Stomach (tissue), 9 donors: ENCODE measurements around the gene PLK5. TPM values are rescaled to one million over a fixed set of nuclear protein-coding genes. Genes with fewer than 3 reads are reported as not detected.

Experiments used
- DNase-seq, 2 donors: peaks; one replicate each; pipeline versions ENCODE4 v3.0.0 to v3.0.0-alpha.2; 2013 to 2019
- H3K27ac ChIP-seq, 5 donors: fragments of 200-600 bp in 4 of 5; sonication (generic) in 4 of 5; one replicate each; pipeline ENCODE4 v1.5.1; 2013 to 2019; ENCODE audit warnings: mild to moderate bottlenecking in 1 of 5, moderate library complexity in 1 of 5
- H3K27me3 ChIP-seq, 3 donors: fragments of 200-600 bp; sonication (generic); one replicate each; pipeline ENCODE4 v1.5.1; 2017 to 2019; ENCODE audit warnings: mixed run types in 1 of 3
- H3K36me3 ChIP-seq, 4 donors: fragments of 200-600 bp; sonication (generic); 1 replicate in 3 of 4; 2 replicates in 1 of 4; pipeline ENCODE4 v1.5.1; 2016 to 2019
- H3K4me1 ChIP-seq, 4 donors: fragments of 200-600 bp; sonication (generic); one replicate each; pipeline ENCODE4 v1.5.1; 2016 to 2019
- H3K4me3 ChIP-seq, 4 donors: fragments of 200-600 bp; sonication (generic) in 3 of 4; one replicate each; pipeline ENCODE4 v1.5.1; 2016 to 2019; ENCODE audit warnings: mild to moderate bottlenecking in 1 of 4
- H3K9me3 ChIP-seq, 4 donors: fragments of 200-600 bp; sonication (generic); one replicate each; pipeline ENCODE4 v1.5.1; 2016 to 2019
- CTCF ChIP-seq, 7 experiments: fragments of 450-650 bp in 4 of 7; fragments of 200-600 bp in 3 of 7; sonication (generic) in 3 of 7; IDR thresholded peaks; one replicate each; pipeline ENCODE4 v1.5.1; 2016 to 2019; ENCODE audit warnings: antibody characterized with exemption in 7 of 7, control low read depth in 2 of 7, mild to moderate bottlenecking in 1 of 7
- EP300 ChIP-seq: sonication (generic); formaldehyde crosslinking; IDR thresholded peaks from one replicate; pipeline ENCODE4 v1.6.1; 2017; ENCODE audit warnings: antibody characterized with exemption
- POLR2A ChIP-seq, 4 donors: fragments of 450-650 bp; IDR thresholded peaks; one replicate each; pipeline ENCODE4 v1.6.1; 2016; ENCODE audit warnings: antibody characterized with exemption in 4 of 4, control low read depth in 2 of 4, mild to moderate bottlenecking in 1 of 4, moderate library complexity in 1 of 4
- POLR2AphosphoS5 ChIP-seq, 3 donors: sonication (generic); formaldehyde crosslinking; IDR thresholded peaks; one replicate each; pipeline ENCODE4 v1.6.1; 2016; ENCODE audit warnings: antibody characterized with exemption in 3 of 3
- WGBS, 5 donors: extraction: QIAGEN DNeasy Blood & Tissue Kit in 3 of 5; methylation state at CpG; one replicate each; pipeline versions ENCODE4 v1.1.5 to v1.1.7; 2013 to 2018; 5-methylcytosine and 5-hydroxymethylcytosine counted together
- intact Hi-C: fragments of 100-400 bp; cut with DNase I; formaldehyde crosslinking; loops from one replicate; pipeline ENCODE4 v1.15.1; 2023; ENCODE audit warnings: low total_unique reads
- polyA plus RNA-seq, 3 donors: library from polyadenylated mRNA; stranded (reverse); fragments of 200-250 nt; gene quantifications; one replicate each; pipeline ENCODE4 v1.2.3, GENCODE V29; 2013
- total RNA-seq, 5 donors: library from RNA; depleted of rRNA; stranded (reverse); fragments of >200 nt; gene quantifications; one replicate each; pipeline versions ENCODE4 v1.1.0 to v1.2.3, GENCODE V29; 2014 to 2016
- donor health status: healthy with polysubstance abuse.
- donor health status: Bipolar disorder and iron deficiency.
- donor health status: healthy.

Gene PLK5
- total and polyA plus RNA-seq, 8 donors, result 0.12 to 0.80 TPM; not detected in 6

DNA sequence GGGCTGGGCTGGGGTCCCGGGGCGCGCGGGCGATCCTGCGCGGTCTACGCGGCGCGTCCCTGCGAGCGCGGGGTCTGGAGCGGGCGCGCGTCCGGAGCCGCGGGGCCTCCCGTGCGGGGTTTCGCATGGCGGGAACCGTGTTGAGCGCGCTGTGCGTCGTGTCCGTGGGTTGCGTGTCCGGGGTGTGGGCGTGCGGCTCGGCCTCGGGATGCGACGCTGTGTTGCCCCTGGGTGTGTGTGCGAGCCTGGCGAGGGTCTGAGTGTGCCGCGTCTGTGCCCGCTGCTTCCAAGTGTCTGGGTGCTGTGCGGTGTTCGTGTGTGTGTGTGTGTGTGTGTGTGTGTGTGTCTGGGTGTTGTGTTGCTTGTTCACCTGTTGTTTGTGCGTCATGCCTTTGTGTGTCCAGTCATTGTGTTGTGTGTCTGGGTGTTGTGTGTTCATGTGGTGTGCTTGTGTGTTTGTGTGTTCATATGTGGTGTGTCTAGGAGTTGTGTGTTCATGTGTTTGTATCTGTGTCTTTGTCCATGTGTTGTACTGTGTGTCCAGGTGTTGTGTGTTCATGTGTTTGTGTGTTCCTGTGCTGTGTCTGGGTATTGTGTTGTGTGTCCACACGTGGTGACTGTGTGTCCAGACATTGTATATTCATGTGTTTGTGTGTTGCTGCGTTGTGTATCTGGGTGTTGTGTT is 552 bp downstream of the PLK5 start:
- peaks cover 0 to 15% (median 10%) of the 10 kb centered on the region in 4 donors for H3K4me1 ChIP-seq
- intact Hi-C loops, result no loop called here
- TF ChIP-seq CTCF (IDR thresholded peaks at IDR 0.05) (no peak), POLR2AphosphoS5 (IDR thresholded peaks at IDR 0.05) (no peak), EP300 (no peak), POLR2A (IDR thresholded peaks at IDR 0.05) (no peak)
- H3K27me3 ChIP-seq, result peaks cover 7 to 92% (median 59%) of the 10 kb centered on the region in 3 donors
- H3K4me3 ChIP-seq, result peak overlapping the region in 3 of 4 donors; percentile 13 to 29 (median 26)
- H3K9me3 ChIP-seq, result no peaks in the 10 kb centered on the region
- no peaks in the 10 kb centered on the region for H3K36me3 ChIP-seq
- H3K27ac ChIP-seq, result no peak overlapping the region
- 13 to 27% (median 16%) methylated on average over 11 to 49 of the region's 49 CpGs for WGBS, 5 donors
- peak in 1 of 2 donors; percentile 23 for DNase-seq

DNA sequence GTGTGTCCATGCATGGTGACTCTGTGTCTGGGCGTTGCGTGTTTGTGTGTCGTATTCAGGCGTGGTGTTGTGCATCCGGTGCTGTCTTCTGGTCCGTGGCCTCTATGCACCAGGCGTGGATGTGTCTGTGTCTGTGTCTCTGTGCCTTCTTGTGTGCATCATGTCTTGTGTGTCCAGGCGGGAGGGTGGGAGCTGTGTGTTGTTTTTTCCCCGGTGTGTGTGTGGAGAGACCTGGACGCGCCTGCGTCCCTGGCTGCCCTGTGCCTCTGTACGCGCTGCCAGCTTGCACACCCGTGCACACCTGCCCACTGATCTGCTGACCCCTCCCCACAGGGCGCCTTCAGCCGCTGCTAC is 1.1 kb downstream of the PLK5 start:
- Histone ChIP-seq H3K36me3 (no peaks in the 10 kb centered on the region), H3K4me1 (peaks cover 0 to 15% (median 10%) of the 10 kb centered on the region in 4 donors), H3K27me3 (peaks cover 7 to 94% (median 62%) of the 10 kb centered on the region in 3 donors), H3K9me3 (no peaks in the 10 kb centered on the region), H3K27ac (no peak overlapping the region), H3K4me3 (no peak overlapping the region)
- TF ChIP-seq EP300, result no peak
- no peak for TF ChIP-seq CTCF (IDR thresholded peaks at IDR 0.05)
- intact Hi-C loops, result no loop called here
- WGBS, 5 donors, result 57 to 67% (median 64%) methylated on average over 16 to 17 of the region's 17 CpGs
- no peak for DNase-seq

DNA sequence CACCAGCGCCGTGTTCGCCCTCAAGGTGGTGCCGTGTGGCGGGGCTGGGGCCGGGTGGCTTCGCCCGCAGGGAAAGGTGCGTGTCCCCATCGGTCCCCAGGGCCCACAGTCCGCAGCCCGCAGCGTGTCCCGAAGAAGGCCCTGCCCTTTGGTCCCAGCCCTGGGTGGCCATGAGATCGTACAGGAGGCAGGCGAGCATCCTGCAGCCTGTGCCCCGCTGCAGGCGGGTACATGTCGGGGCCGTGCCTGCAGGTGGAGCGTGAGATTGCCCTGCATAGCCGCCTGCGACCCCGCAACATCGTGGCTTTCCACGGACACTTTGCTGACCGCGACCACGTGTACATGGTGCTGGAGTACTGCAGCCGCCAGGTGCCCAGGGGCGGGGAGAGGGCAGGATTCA is 1.5 kb downstream of the PLK5 start:
- intact Hi-C loops, result no loop called here
- Histone ChIP-seq H3K27me3 (peaks cover 7 to 93% (median 62%) of the 10 kb centered on the region in 3 donors), H3K36me3 (no peaks in the 10 kb centered on the region), H3K4me3 (no peak overlapping the region), H3K27ac (no peak overlapping the region), H3K4me1 (peaks cover 0 to 15% (median 10%) of the 10 kb centered on the region in 4 donors), H3K9me3 (no peaks in the 10 kb centered on the region)
- no peak for DNase-seq
- no peak for TF ChIP-seq POLR2AphosphoS5 (IDR thresholded peaks at IDR 0.05)
- TF ChIP-seq CTCF (IDR thresholded peaks at IDR 0.05), result no peak
- no peak for TF ChIP-seq EP300
- TF ChIP-seq POLR2A (IDR thresholded peaks at IDR 0.05), result no peak
- 55 to 82% (median 63%) methylated on average over 17 to 31 of the region's 31 CpGs for WGBS, 5 donors

DNA sequence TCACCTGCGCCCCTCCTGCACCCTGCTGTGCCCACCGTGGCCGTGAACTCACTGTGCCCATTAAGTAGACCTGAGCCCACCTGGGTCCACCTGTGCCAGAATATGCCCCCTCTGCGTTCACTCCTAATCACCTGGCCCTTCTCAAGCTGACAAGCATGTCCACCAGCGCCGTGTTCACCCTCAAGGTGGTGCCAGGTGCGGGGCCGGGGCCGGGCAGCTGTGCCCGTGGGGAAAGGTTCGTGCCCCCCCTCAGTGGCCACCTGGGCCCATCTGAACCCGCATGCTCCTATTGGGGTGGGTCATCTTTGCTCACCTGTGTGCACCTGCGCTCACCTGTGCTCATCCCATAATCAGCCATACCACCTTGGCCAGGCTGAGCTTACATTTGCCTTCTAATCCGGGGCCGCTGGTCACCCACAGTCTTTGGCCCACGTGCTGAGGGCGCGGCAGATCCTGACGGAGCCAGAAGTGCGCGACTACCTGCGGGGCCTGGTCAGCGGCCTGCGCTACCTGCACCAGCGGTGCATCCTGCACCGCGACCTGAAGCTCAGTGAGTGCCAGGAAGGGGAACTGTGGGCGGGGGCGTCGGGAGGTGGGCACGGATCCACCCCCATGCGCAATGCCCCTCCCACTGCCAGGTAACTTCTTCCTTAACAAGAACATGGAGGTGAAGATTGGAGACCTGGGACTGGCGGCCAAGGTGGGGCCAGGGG is 2.3 kb downstream of the PLK5 start:
- intact Hi-C loops, result no loop called here
- H3K9me3 ChIP-seq, result no peaks in the 10 kb centered on the region
- H3K27ac ChIP-seq, result no peak overlapping the region
- 70 to 80% (median 76%) methylated on average over 26 to 33 of the region's 33 CpGs for WGBS, 5 donors
- DNase-seq, result no peak
- TF ChIP-seq CTCF (IDR thresholded peaks at IDR 0.05) (no peak), EP300 (no peak), POLR2AphosphoS5 (IDR thresholded peaks at IDR 0.05) (no peak), POLR2A (IDR thresholded peaks at IDR 0.05) (no peak)
- no peak overlapping the region for H3K4me3 ChIP-seq
- peaks cover 0 to 15% (median 10%) of the 10 kb centered on the region in 4 donors for H3K4me1 ChIP-seq
- no peaks in the 10 kb centered on the region for H3K36me3 ChIP-seq
- peaks cover 7 to 96% (median 62%) of the 10 kb centered on the region in 3 donors for H3K27me3 ChIP-seq
